Hematopoietic multipotent progenitor cell treated with erythropoietin and hydrocortisone succinate and interleukin-3 and kit ligand, for 17 days (in vitro differentiated cells): ENCODE data around the gene RETN.

Experiments used
- DNase-seq: peaks from one replicate; pipeline ENCODE4 v3.0.0-alpha.2; 2015; ENCODE audit warnings: low spot score

The RETN gene

DNA sequence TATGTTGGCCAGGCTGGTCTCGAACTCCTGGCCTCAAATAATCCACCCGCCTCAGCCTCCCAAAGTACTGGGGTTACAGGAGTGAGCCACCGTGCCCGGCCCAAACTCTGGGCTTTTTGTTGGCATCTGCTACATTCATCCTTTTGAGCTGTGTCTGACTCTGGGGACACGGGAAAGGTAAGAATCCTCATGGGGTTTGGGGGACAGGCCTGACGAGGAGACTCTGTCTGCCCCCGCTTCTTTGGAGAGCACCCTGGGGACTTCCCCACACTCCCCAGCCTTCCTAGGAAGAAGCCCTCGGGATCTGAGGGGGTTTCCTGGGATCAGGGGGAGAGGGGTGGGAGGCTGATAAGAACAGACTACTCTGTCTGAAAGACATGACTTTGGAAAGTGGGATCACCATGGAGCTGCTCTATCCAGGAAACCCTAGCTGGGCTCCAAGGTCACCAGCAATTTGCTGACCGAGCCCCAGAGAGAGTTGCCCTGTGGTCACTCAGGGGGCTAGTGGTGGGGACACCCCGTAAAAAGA, 41.1 kb downstream of the RETN start:
- DNase-seq = no peak

DNA sequence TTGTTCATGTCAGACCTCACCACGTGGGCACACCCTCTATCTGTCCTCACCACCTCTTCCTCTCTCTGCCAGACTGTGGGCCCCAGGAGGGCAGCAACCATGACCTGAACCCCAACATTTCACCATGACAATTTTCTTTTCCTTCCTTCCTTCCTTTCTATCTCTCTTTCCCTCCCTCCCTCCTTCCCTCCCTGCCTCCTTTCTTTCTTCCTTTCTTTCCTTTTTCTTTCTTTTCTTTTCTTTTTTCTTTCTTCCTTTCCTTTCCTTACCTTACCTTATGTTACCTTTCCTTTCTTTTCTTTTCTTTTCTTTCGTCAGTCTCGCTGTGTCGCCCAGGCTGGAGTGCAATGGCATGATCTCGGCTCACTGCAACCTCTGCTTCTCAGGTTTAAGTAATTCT, 41.8 kb downstream of the RETN start:
- DNase-seq = no peak

DNA sequence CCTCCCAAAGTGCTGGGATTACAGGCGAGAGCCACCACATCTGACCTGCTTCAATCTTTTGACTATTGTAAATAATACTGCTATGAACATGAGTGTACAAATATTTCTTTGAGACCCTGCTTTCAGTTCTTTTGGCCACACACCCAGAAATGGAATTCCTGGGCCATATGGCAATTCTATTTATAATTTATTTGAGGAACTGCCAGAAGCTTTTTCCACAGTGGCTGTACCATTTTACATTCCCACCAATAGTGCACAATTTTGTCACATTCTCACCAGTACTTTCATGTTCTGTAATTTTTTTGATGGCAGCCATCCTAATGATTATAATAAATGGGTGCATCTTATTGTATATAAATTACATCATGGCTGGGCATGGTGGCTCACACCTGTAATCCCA, 46.8 kb downstream of the RETN start:
- no peak for DNase-seq

GRCh38 chr19:7716762-7717161, 47.9 kb downstream of the RETN start:
- DNase-seq = no peak

DNA sequence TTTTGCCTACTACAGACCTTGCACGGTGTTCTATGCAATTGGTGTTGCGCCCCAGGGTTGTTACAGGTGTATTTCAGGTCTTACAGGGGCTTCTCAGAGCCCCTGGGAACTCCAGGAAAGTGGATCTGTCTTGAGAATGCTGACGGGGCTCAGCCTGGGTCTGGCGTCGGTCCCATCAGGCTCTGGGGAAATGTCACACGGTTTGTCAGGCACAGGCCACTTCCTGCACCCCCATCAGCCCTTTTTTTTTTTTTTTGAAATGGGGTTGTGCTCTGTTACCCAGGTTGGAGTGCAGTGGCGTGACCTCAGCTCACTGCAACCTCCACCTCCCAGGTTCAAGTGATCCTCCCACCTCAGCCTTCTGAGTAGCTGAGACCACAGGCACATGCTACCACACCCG, 49.8 kb downstream of the RETN start:
- no peak for DNase-seq
